Measurements from ENCODE around the gene LPCAT3. TPM values are rescaled to one million over a fixed set of nuclear protein-coding genes. Genes with fewer than 3 reads are reported as not detected.

LPCAT3 gene
- polyA plus RNA-seq, 1 donor (not counting 4 experiments of a cell fraction or from before 2014, with no cell fraction given), result 69.1 TPM

DNA sequence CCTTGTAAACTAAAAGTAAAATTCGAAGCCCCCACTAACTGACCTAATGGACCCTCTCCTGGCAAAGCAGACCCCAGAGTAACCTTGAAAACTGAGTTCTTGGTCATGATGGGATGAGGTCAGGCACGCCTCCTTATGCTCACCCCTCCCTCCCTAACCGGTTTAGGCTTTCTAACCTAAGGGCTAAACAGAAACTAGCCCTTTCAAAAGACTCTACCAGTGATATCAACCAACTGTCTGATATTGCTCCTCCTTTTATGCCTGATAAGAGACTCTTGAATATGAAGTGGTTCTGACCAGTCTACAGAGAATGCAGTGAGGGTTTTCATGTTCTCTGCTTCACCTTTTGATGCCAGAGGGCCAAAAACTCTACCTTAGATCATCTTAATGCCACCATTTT is 4.8 kb upstream of the LPCAT3 start:
- Histone ChIP-seq H3K79me2 (ENCODE audit: control insufficient read depth, insufficient read depth, low read length) (peaks cover 1% of the 10 kb centered on the region), H3K4me1 (ENCODE audit: control insufficient read depth, extremely low read depth, insufficient read depth, low read length) (peaks cover 11% of the 10 kb centered on the region)

GRCh38 chr12:7021956-7022355 is 3.7 kb upstream of the LPCAT3 start:
- H3K9ac ChIP-seq (ENCODE audit: control insufficient read depth, extremely low read depth, insufficient read depth, low read length), result no peak overlapping the region
- H3K4me1 ChIP-seq (ENCODE audit: control insufficient read depth, extremely low read depth, insufficient read depth, low read length), result peaks cover 19% of the 10 kb centered on the region
- no peaks in the 10 kb centered on the region for H4K20me1 ChIP-seq (ENCODE audit: control insufficient read depth, extremely low read depth, insufficient read depth, low read length)
- H3K4me3 ChIP-seq (ENCODE audit: control insufficient read depth in 2 of 3, extremely low read depth in 1 of 3, insufficient read depth in 2 of 3, low read depth in 1 of 3, low read length in 3 of 3), result no peak overlapping the region
- H3K79me2 ChIP-seq (ENCODE audit: control insufficient read depth, insufficient read depth, low read length), result peaks cover 12% of the 10 kb centered on the region
- no peaks in the 10 kb centered on the region for H3K9me1 ChIP-seq (ENCODE audit: control insufficient read depth, extremely low read depth, insufficient read depth, low read length)
- TF ChIP-seq EZH2 (IDR thresholded peaks at IDR 0.05; ENCODE audit: low read length), result no peak
- TF ChIP-seq, protein P1, sequence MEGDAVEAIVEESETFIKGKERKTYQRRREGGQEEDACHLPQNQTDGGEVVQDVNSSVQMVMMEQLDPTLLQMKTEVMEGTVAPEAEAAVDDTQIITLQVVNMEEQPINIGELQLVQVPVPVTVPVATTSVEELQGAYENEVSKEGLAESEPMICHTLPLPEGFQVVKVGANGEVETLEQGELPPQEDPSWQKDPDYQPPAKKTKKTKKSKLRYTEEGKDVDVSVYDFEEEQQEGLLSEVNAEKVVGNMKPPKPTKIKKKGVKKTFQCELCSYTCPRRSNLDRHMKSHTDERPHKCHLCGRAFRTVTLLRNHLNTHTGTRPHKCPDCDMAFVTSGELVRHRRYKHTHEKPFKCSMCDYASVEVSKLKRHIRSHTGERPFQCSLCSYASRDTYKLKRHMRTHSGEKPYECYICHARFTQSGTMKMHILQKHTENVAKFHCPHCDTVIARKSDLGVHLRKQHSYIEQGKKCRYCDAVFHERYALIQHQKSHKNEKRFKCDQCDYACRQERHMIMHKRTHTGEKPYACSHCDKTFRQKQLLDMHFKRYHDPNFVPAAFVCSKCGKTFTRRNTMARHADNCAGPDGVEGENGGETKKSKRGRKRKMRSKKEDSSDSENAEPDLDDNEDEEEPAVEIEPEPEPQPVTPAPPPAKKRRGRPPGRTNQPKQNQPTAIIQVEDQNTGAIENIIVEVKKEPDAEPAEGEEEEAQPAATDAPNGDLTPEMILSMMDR (optimal IDR thresholded peaks at IDR 0.05 in 1 of 3, IDR thresholded peaks at IDR 0.05 in 1 of 3, conservative IDR thresholded peaks at IDR 0.05 in 1 of 3; ENCODE audit: extremely low read depth in 1 of 3, insufficient read depth in 2 of 3, low read length in 3 of 3), result no peak
- H2AFZ ChIP-seq (ENCODE audit: control insufficient read depth, low read length), result no peak overlapping the region
- H3K36me3 ChIP-seq (ENCODE audit: control insufficient read depth in 2 of 2, extremely low read depth in 1 of 2, insufficient read depth in 2 of 2, low read length in 2 of 2), result no peaks in the 10 kb centered on the region
- H3K27ac ChIP-seq (ENCODE audit: control insufficient read depth, insufficient read depth, low read length), result no peak overlapping the region
- H3K4me2 ChIP-seq (ENCODE audit: control insufficient read depth, extremely low read depth, insufficient read depth, low read depth, low read length), result no peak overlapping the region
- no peaks in the 10 kb centered on the region for H3K9me3 ChIP-seq (ENCODE audit: control insufficient read depth, low read depth, low read length)
- H3K27me3 ChIP-seq (ENCODE audit: control insufficient read depth, extremely low read depth, insufficient read depth, low read length), result no peaks in the 10 kb centered on the region
- DNase-seq (ENCODE audit: low read depth, low spot score) (no peak), FAIRE-seq (no peak)
- dilution Hi-C loops (cut with MboI; ENCODE audit: extremely low pct_ligation_motif_present, low sequenced_read_pairs), result no loop called here

More for the DNA sequence above, 4.8 kb upstream of the LPCAT3 start:
- Histone ChIP-seq H3K9ac (ENCODE audit: control insufficient read depth, extremely low read depth, insufficient read depth, low read length) (no peak overlapping the region), H3K27ac (ENCODE audit: control insufficient read depth, insufficient read depth, low read length) (no peak overlapping the region), H3K4me3 (ENCODE audit: control insufficient read depth in 2 of 3, extremely low read depth in 1 of 3, insufficient read depth in 2 of 3, low read depth in 1 of 3, low read length in 3 of 3) (no peak overlapping the region), H2AFZ (ENCODE audit: control insufficient read depth, low read length) (no peak overlapping the region), H3K36me3 (ENCODE audit: control insufficient read depth in 2 of 2, extremely low read depth in 1 of 2, insufficient read depth in 2 of 2, low read length in 2 of 2) (no peaks in the 10 kb centered on the region), H3K4me2 (ENCODE audit: control insufficient read depth, extremely low read depth, insufficient read depth, low read depth, low read length) (no peak overlapping the region), H4K20me1 (ENCODE audit: control insufficient read depth, extremely low read depth, insufficient read depth, low read length) (no peaks in the 10 kb centered on the region), H3K9me1 (ENCODE audit: control insufficient read depth, extremely low read depth, insufficient read depth, low read length) (no peaks in the 10 kb centered on the region), H3K9me3 (ENCODE audit: control insufficient read depth, low read depth, low read length) (no peaks in the 10 kb centered on the region), H3K27me3 (ENCODE audit: control insufficient read depth, extremely low read depth, insufficient read depth, low read length) (no peaks in the 10 kb centered on the region)
- DNase-seq (ENCODE audit: low read depth, low spot score), result no peak
- TF ChIP-seq, protein P1 (optimal IDR thresholded peaks at IDR 0.05 in 1 of 3, IDR thresholded peaks at IDR 0.05 in 1 of 3, conservative IDR thresholded peaks at IDR 0.05 in 1 of 3; ENCODE audit: extremely low read depth in 1 of 3, insufficient read depth in 2 of 3, low read length in 3 of 3), result no peak
- TF ChIP-seq EZH2 (IDR thresholded peaks at IDR 0.05; ENCODE audit: low read length), result no peak
- dilution Hi-C loops (cut with MboI; ENCODE audit: extremely low pct_ligation_motif_present, low sequenced_read_pairs), result no loop called here
- FAIRE-seq, result no peak
